ENCODE data around the gene MAGEA10. TPM values are rescaled to one million over a fixed set of nuclear protein-coding genes. Genes with fewer than 3 reads are reported as not detected.

The MAGEA10 gene
- total and polyA plus RNA-seq, 4 donors = not detected

GRCh38 chrX:152165033-152165743 is 26.8 kb upstream of the MAGEA10 start:
- H3K4me1 ChIP-seq (ENCODE audit: control insufficient read depth in 4 of 4, insufficient read depth in 4 of 4, low read length in 3 of 4) = no peaks in the 10 kb centered on the region
- peaks cover 0 to 2% (median 0%) of the 10 kb centered on the region in 4 donors for H3K9me3 ChIP-seq (ENCODE audit: control insufficient read depth in 4 of 4, low read length in 3 of 4)
- 62% methylated on average over 2 of the region's 2 CpGs for WGBS
- no peak overlapping the region for H3K27ac ChIP-seq (ENCODE audit: low read depth in 1 of 2, low read length in 2 of 2)
- H3K27me3 ChIP-seq (ENCODE audit: control insufficient read depth in 4 of 4, insufficient read depth in 4 of 4, low read length in 3 of 4) = no peaks in the 10 kb centered on the region
- TF ChIP-seq YY1 (IDR thresholded peaks at IDR 0.05) (no peak), NR2F2 (IDR thresholded peaks at IDR 0.05) (no peak), FOXA2 (IDR thresholded peaks at IDR 0.05) (no peak), RXRA (IDR thresholded peaks at IDR 0.05) (no peak)
- H3K4me3 ChIP-seq (ENCODE audit: low read depth in 1 of 3, low read length in 3 of 3) = no peak overlapping the region
- DNase-seq (ENCODE audit: low spot score) = no peak
- no peak overlapping the region for H3K9ac ChIP-seq (ENCODE audit: low read depth in 1 of 2, low read length in 2 of 2)
- H3K36me3 ChIP-seq (ENCODE audit: control insufficient read depth in 4 of 4, insufficient read depth in 3 of 4, low read depth in 1 of 4, low read length in 3 of 4) = no peaks in the 10 kb centered on the region

- no peak overlapping the region for H3K9ac ChIP-seq (ENCODE audit: low read depth in 1 of 2, low read length in 2 of 2)
- H3K4me3 ChIP-seq (ENCODE audit: low read depth in 1 of 3, low read length in 3 of 3) = no peak overlapping the region
- H3K9me3 ChIP-seq (ENCODE audit: control insufficient read depth in 4 of 4, low read length in 3 of 4) = peaks cover 0 to 2% (median 0%) of the 10 kb centered on the region in 4 donors
- H3K4me1 ChIP-seq (ENCODE audit: control insufficient read depth in 4 of 4, insufficient read depth in 4 of 4, low read length in 3 of 4) = no peaks in the 10 kb centered on the region
- no peak for DNase-seq (ENCODE audit: low spot score)
- TF ChIP-seq SP1 (IDR thresholded peaks at IDR 0.05) (no peak), RXRA (IDR thresholded peaks at IDR 0.05) (no peak), TAF1 (conservative IDR thresholded peaks at IDR 0.05) (no peak), ZBTB33 (IDR thresholded peaks at IDR 0.05) (no peak), HNF4G (IDR thresholded peaks at IDR 0.05) (no peak), RAD21 (IDR thresholded peaks at IDR 0.05) (no peak), CTCF (IDR thresholded peaks at IDR 0.05; ENCODE audit: low read depth, low read length, missing input control) (no peak), HNF4A (conservative IDR thresholded peaks at IDR 0.05) (no peak), FOXA2 (IDR thresholded peaks at IDR 0.05) (no peak), MAX (IDR thresholded peaks at IDR 0.05) (no peak), GABPA (IDR thresholded peaks at IDR 0.05 in 1 of 2, conservative IDR thresholded peaks at IDR 0.05 in 1 of 2) (no peak)
- 76% methylated on average over 2 of the region's 2 CpGs for WGBS
- H3K36me3 ChIP-seq (ENCODE audit: control insufficient read depth in 4 of 4, insufficient read depth in 3 of 4, low read depth in 1 of 4, low read length in 3 of 4) = no peaks in the 10 kb centered on the region
- H3K27me3 ChIP-seq (ENCODE audit: control insufficient read depth in 4 of 4, insufficient read depth in 4 of 4, low read length in 3 of 4) = no peaks in the 10 kb centered on the region
- no peak overlapping the region for H3K27ac ChIP-seq (ENCODE audit: low read depth in 1 of 2, low read length in 2 of 2)
These were observed 18.7 kb upstream of the MAGEA10 start for GRCh38 chrX:152157042-152157441.

GRCh38 chrX:152155766-152156310 is 17.5 kb upstream of the MAGEA10 start:
- WGBS = 50% methylated on average over 2 of the region's 2 CpGs
- H3K36me3 ChIP-seq (ENCODE audit: control insufficient read depth in 4 of 4, insufficient read depth in 3 of 4, low read depth in 1 of 4, low read length in 3 of 4) = no peaks in the 10 kb centered on the region
- DNase-seq (ENCODE audit: low spot score) = no peak
- H3K27me3 ChIP-seq (ENCODE audit: control insufficient read depth in 4 of 4, insufficient read depth in 4 of 4, low read length in 3 of 4) = no peaks in the 10 kb centered on the region
- peaks cover 0 to 2% (median 0%) of the 10 kb centered on the region in 4 donors for H3K9me3 ChIP-seq (ENCODE audit: control insufficient read depth in 4 of 4, low read length in 3 of 4)
- H3K27ac ChIP-seq (ENCODE audit: low read depth in 1 of 2, low read length in 2 of 2) = no peak overlapping the region
- no peak overlapping the region for H3K9ac ChIP-seq (ENCODE audit: low read depth in 1 of 2, low read length in 2 of 2)
- H3K4me1 ChIP-seq (ENCODE audit: control insufficient read depth in 4 of 4, insufficient read depth in 4 of 4, low read length in 3 of 4) = no peaks in the 10 kb centered on the region
- H3K4me3 ChIP-seq (ENCODE audit: low read depth in 1 of 3, low read length in 3 of 3) = no peak overlapping the region
- TF ChIP-seq FOXA2 (IDR thresholded peaks at IDR 0.05) = no peak
- TF ChIP-seq FOXA1 (IDR thresholded peaks at IDR 0.05) = no peak
- no peak for TF ChIP-seq RXRA (IDR thresholded peaks at IDR 0.05)
- TF ChIP-seq CTCF (IDR thresholded peaks at IDR 0.05; ENCODE audit: low read depth, low read length, missing input control) = no peak
- TF ChIP-seq MAX (IDR thresholded peaks at IDR 0.05) = no peak
- TF ChIP-seq GABPA (IDR thresholded peaks at IDR 0.05 in 1 of 2, conservative IDR thresholded peaks at IDR 0.05 in 1 of 2) = no peak
- no peak for TF ChIP-seq HNF4G (IDR thresholded peaks at IDR 0.05)
- no peak for TF ChIP-seq EGR1 (IDR thresholded peaks at IDR 0.05; ENCODE audit: low read depth in 2 of 2)
- no peak for TF ChIP-seq RAD21 (IDR thresholded peaks at IDR 0.05)
- TF ChIP-seq ZBTB33 (IDR thresholded peaks at IDR 0.05) = no peak
- TF ChIP-seq TAF1 (conservative IDR thresholded peaks at IDR 0.05) = no peak
- no peak for TF ChIP-seq NR2F2 (IDR thresholded peaks at IDR 0.05)

Data from liver (tissue), 9 donors.